Right ventricle myocardium superior (tissue), 1 donor: ENCODE data around the gene SAMD9L. TPM values are rescaled to one million over a fixed set of nuclear protein-coding genes. Genes with fewer than 3 reads are reported as not detected.
"Not testable (repeated sequence)": the region's sequence is repeated elsewhere in the genome, so short reads cannot be mapped to it uniquely, and the experiment has no call there.

Source experiments
- ATAC-seq: fragments of 200-7000 bp; cut with Tn5 transposase; one replicate; pipeline ENCODE4 v1.9.1; 2020; ENCODE audit warnings: mild to moderate bottlenecking; ENCODE audit not compliant: poor library complexity
- DNase-seq: peaks from one replicate; pipeline ENCODE4 v3.0.0-alpha.2; 2020
- intact Hi-C: fragments of 100-400 bp; cut with DNase I; formaldehyde crosslinking; loops from one replicate; pipeline ENCODE4 v1.11.2; 2022
- total RNA-seq: library from RNA; stranded (reverse); fragmentation: NEBNext Ultra II Directional; extraction: Animal tissue kit (Norgen Biotek cat#: 25700); gene quantifications from one replicate; pipeline ENCODE4 v1.2.1, GENCODE V29; 2021
- donor health status: DM: no; HTN: yes; CAD: no; lungs with severe emphysema.

SAMD9L gene
- total RNA-seq, 1 donor from 2014 or later, result 3.7 TPM

DNA sequence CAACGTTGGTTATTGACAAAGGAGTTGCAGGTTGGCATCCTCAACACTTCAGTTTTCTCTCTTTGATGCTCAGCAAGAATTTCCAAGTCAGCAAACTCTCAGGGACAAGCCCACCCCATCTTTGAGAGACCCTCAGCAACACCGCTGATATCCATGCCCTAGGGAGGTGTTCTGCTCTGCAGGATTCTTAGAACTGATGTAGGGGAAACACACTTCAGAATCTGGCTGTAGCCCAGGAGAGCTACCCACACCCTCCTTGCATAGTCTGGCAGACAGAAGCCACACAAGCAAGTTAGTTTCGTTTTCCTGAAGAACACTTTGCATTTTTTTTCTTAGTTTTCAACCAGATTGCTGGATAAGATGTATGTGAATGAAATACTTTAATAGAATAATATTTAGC is 822 bp downstream of the SAMD9L start:
- intact Hi-C loops, result no loop called here
- ATAC-seq, result peak; percentile 89
- no peak for DNase-seq

GRCh38 chr7:93146472-93147141 is 1.6 kb downstream of the SAMD9L start:
- ATAC-seq, result no peak

GRCh38 chr7:93146036-93146435 is 2.1 kb downstream of the SAMD9L start:
- ATAC-seq (no peak), DNase-seq (no peak)
- intact Hi-C loops, result no loop called here

More at GRCh38 chr7:93146472-93147141, 1.6 kb downstream of the SAMD9L start:
- no peak for DNase-seq
- intact Hi-C loops, result no loop called here

DNA sequence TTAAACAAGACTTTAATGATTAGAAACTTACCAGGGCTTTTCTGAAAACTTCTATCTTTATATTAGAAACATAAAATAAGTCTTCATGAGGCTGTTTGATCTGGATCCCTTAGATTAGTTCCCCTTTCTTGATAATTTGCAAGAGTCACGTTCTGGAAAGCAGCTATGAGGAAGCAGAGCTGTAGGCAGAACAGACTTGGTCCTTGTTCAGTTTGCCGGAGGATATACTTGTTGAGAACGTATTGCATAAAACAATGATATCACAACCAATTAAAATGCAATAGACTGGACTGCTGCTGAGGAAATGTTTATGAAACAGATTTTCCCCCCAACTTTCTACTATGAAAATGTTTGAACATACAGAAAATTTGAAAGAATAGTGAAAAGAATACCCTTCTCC is 2.8 kb downstream of the SAMD9L start:
- intact Hi-C loops, result no loop called here
- no peak for DNase-seq
- ATAC-seq, result no peak

DNA sequence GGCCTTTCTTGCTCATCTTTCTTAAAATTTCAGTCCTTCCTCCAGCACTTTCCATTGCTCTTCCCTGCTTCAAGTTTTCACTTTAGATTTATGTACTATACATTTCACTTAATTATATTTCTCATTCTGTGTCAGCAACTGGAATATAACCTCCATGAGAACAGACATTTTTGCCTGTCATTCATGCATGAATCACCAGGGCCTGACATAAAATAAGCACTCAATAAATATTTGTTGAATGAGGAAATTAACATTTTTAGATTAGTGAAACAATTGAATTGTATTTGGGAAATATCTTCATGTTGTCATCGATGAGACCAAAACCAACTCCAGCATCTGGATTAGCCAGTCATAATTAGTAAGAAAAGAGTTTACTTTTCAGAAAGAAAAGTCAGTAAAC is 6.1 kb downstream of the SAMD9L start:
- intact Hi-C loops, result no loop called here
- no peak for DNase-seq
- no peak for ATAC-seq

DNA sequence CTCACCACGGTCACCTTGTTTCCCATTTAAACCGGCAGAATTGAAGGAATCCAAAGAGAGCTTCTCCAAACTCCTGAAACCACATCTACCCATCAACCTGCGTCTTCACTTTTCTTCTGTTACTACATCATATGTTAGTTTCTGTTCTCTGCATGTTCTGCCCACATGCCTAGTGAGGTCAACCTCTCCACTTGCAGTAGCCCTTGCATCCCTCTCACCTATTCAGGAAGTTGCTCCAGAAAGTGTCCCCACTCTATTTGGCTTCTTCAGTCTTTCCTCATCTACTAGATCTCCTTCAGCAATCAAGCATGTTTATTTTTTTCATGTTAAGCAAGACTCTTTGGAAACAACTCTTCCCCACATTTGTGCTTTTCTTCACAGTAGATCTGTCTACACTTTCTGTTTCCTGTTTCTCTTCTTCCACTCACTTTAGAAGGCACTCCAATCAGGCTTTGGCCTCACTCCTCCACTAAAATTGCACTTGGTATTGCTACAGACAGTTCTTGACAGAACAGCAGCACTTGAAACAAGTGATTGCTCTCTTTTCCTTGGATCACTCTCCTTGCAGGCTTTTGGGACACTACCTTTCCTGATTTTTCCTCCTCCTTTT is 7.5 kb downstream of the SAMD9L start:
- intact Hi-C loops, result no loop called here
- ATAC-seq (no peak), DNase-seq (no peak)

DNA sequence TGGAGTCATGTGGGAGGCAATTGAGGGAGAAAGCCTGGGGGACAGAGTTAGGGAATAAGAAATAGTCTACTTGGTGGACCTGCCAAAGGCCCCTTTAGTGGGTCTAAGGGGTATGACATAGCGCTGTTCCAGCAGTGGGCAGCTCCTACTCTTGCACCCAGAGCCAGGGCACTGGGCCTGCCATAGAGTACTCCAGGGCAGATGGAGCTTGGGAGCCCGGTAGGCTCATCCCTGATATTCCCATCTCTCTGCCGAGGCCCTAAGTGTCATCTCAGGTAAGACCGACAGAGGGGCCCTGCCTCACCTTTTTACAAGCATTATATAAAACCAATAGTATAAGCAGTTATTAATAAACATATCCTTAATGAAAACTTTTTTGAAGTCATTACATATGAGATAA is 9.6 kb downstream of the SAMD9L start:
- DNase-seq, result no peak
- no peak for ATAC-seq
- intact Hi-C loops, result no loop called here

DNA sequence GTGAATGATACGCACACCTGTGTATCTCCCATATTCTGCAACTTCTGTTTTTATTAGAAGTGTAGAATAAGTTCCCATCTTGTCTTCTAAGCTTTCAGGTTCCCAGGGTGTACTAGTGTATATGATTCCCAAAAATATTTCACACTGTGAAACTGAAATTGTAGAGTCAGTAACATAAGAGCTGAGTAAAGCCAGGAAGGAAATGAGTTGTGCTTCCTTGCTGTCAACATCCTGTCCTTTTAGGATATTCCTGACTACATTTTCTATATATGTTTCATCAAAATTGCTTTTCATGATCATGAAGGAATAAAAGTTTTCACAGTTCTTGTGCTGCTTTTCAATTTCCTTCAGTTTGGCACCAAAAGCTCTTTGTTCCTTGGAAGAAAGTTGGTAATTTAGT is 15.2 kb downstream of the SAMD9L start:
- ATAC-seq (no peak), DNase-seq (no peak)
- intact Hi-C loops, result no loop called here

- no peak for ATAC-seq
- DNase-seq, result no peak
- intact Hi-C loops, result no loop called here
These were observed 16.0 kb downstream of the SAMD9L start for GRCh38 chr7:93132216-93132615.

GRCh38 chr7:93126954-93127353 is 21.2 kb downstream of the SAMD9L start:
- DNase-seq, intact Hi-C loops, ATAC-seq: not testable (repeated sequence)

DNA sequence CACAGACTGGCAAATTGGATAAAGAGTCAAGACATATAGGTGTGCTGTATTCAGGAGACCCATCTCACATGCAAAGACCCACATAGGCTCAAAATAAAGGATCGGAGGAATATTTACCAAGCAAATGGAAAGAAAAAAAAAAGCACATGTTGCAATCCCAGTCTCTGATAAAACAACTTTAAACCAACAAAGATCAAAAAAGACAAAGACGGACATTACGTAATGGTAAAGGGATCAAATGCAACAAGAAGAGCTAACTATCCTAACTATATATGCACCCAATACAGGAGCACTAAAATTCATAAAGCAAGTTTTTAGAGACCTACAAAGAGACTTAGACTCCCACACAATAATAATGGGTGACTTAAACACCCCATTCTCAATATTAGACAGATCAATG is 24.7 kb downstream of the SAMD9L start:
- intact Hi-C loops, DNase-seq, ATAC-seq: not testable (repeated sequence)

DNA sequence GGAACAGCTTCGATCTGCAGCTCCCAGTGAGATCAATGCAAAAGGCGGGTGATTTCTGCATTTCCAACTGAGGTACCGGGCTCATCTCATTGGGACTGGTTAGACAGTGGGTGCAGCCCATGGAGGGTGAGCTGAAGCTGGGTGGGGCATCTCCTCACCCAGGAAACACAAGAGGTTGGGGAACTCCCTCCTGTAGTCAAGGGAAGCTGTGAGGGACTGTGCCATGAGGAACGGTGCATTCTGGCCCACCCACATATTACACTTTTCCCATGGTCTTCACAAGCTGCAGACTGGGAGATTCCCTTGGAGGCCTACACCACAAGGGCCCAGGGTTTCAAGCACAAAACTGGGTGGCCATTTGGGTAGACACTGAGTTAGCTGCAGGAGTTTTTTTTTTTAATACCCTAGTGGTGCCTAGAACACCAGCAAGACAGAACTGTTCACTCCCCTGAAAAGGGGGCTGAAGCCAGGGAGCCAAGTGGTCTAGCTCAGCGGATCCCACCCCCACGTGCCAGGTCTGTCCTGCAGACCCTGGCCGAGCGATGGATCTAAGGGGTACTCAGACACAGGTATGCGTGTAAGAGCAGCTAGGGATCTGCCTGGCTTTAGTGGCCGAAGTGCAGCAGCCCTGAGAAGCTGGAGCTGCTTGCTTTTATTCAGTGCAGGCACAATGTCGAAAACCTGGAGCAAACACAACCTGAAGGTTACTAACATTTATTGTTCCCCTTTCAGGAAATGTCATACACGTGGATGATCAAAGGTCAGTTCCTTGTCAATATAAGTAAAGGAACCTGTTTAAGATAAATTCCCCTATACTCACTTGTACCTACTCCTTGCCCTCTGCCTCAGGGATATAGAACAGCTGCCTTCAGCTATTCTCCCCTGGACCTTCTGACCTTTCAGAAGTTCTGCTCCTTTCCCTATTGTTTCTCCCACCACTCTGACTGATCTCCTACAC is 27.3 kb downstream of the SAMD9L start:
- ATAC-seq, result no peak

DNA sequence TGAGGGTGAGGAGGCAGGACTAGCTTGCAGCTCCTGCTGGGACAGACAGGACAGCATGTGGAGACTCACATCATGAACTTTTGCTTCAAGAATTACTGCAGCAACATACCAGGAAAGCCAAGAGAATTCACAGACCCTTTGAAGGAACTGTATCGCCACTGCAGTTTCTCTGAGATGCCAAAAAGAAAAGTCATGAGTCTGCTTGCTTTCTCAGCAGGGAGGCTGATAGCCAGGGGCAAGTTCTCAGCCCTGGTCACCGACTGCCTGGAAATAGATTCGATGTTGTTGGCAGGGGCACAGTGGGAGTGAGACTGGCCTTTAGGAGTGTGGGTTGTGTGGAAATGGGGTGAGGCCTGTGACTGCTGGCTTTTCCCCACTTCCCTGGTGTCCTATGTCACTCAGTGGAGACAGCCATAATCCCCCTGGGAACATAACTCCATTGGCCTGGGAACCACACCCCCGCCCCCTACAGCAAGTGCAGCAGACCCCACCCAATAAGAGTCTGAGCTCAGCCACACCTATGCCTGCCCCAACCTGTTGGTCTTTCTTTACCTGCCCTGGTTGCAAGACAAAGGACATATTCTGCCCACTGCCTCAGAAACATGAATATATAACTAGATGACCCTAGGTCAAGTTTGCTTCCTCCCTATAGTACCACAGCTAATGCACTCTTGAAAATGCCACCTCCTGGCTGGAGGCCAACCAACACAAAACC is 28.8 kb downstream of the SAMD9L start:
- DNase-seq, result no peak
- ATAC-seq, result no peak
- intact Hi-C loops, result no loop called here

More for the DNA sequence above, 27.3 kb downstream of the SAMD9L start:
- DNase-seq, result no peak
- intact Hi-C loops, result no loop called here

DNA sequence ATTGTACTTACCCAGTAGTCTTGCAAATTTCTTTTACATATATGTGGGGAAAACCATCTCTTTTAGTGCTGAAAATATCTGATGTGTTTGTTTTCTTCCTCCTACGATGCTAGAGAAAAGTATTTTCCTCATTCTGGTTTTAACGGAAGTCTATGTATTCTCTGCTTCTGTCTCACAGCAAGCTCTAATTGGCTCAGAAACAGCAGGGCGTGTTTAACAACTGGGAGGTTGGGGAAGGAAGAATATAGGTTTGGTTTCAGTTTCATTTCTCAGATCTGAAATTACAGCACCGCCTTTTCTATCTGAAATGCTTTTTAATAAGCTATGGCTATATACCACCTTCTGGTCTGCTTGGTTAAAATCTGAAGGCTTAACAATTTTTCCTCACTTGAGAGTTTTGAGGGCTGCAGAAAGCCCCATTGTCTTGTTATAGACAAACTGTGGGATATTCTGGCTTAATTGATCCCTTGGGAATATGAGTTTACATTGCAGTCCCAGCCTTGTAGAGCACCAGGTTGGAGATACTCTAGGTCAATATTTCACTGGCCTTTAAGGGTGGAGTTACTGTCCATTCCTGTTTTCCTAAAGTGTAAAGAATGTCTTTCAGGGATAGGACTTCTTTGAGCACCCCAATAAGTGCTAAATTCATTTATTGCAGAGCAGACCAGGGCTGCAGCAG is 30.2 kb downstream of the SAMD9L start, which contains the start of gene SAMD9:
Gene SAMD9, minus strand, starts transcription at position 128 of the 679 bp plus-strand sequence. CDS start 11,882 bp downstream, outside the sequence.
- peak; percentile 89 for ATAC-seq
- intact Hi-C loops, result no loop called here
- DNase-seq, result no peak

DNA sequence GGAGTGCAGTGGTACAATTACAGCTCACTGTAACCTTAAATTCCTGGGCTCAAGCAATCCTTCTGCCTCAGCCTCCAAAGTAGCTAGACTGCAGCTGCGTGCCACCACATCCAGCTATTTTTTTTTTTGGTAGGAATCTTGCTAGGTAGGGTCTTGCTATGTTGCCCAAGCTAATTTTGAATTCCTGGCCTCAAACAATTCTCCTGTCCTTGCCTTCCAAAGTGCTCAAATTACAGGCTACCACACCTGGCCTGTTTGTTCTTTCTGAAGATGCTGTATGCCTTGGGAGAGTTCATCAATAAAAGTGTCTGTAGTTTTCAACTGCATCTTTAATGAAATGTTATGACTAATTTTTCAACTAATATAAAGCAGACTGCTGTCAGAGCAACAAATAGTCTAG is 30.9 kb downstream of the SAMD9L start:
- ATAC-seq, result no peak

DNA sequence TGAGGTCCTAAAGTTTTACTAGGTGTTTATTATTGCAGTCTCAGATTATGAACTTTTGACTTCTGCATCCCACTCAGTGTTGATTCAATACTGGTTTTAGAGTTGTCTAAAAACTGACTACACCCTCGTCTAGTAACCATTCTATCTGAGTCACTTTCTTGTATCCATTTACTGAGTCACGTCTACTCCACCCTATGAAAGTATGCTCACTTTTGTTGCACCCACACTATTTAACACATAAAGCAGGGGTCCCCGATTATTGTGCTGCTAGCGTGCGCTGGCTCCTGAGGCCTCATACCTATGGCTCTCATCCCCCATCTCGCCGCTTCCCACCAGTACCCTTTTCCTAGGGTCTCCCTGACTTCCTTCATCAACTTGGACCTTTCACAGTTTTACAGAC is 32.4 kb downstream of the SAMD9L start:
- ATAC-seq (no peak), DNase-seq (no peak)
- intact Hi-C loops, result no loop called here

More for the DNA sequence above, 30.9 kb downstream of the SAMD9L start:
- DNase-seq, result no peak
- intact Hi-C loops, result no loop called here

DNA sequence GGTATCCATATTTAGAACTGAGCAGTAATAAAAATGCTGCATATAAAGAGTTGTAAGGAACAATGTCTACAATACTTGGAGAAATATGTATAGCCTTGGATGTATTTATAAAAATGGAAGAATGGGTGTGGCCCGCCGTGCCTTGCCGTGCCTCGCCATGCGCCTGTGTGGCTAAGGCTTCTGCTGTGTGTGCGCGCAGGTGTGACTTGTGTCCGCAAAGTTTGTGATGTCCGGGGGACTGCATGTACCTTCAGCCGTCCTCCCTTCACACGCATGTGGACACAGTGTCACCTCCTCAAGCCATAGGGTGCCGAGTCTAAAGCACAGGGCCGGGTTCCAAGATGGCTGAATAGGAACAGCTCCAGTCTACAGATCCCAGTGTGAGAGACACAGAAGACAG is 40.2 kb downstream of the SAMD9L start:
- intact Hi-C loops, result no loop called here
- DNase-seq, result no peak
- no peak for ATAC-seq

DNA sequence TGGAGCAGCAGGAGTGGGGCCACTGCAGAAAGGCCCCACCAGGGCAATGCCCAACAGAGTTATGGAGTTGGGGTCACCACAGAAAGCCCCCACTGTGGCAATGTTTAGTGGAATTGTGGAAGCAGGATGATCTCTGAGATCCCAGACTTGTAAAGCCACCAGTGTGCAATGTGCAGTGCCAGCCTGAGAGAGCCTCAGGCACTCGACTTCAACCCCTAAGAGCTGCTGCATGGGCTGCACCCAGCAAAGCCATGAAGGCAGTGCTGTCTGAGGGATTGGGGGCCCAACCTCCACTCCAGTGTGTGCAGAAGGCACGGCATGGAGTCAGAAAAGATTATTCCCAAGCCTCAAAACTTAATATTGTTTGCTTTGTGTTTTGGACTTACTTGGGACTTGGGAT is 50.8 kb downstream of the SAMD9L start:
- intact Hi-C loops, result no loop called here
- ATAC-seq, result no peak

More for the DNA sequence above, 50.8 kb downstream of the SAMD9L start:
- DNase-seq, result no peak
